CD4-positive, alpha-beta T cell (primary cell): ENCODE results near the gene RANGAP1. TPM values are rescaled to one million over a fixed set of nuclear protein-coding genes. Genes with fewer than 3 reads are reported as not detected.

Experiments used
- ATAC-seq: fragments of 200-7000 bp; cut with Tn5 transposase; one replicate; pipeline ENCODE4 v1.10.0; 2022; ENCODE audit warnings: mild to moderate bottlenecking; ENCODE audit not compliant: poor library complexity
- CTCF ChIA-PET: fragments of 350-600 bp; sonication (Branson Sonifier 250); formaldehyde crosslinking; loops from one replicate; lab custom pipeline; 2021; ENCODE audit warnings: antibody characterized with exemption, inconsistent platforms; lab: Charles Lee
- POLR2A ChIA-PET: fragments of 350-600 bp; sonication (Branson Sonifier 250); formaldehyde crosslinking; loops from one replicate; lab custom pipeline; 2021; ENCODE audit warnings: antibody characterized with exemption, inconsistent platforms; lab: Charles Lee
- DNase-seq, 14 experiments: peaks; one replicate each; pipeline ENCODE4 v3.0.0-alpha.2; 2013 to 2020; ENCODE audit warnings: mixed read lengths in 2 of 14
- H3K27ac ChIP-seq, 2 donors: one replicate each; pipeline versions ENCODE4 v1.5.1 to v1.7.0; 2013; ENCODE audit warnings: low read length in 2 of 2, low read depth in 1 of 2, mild to moderate bottlenecking in 1 of 2
- H3K27me3 ChIP-seq, 2 experiments: 1 replicate in 1 of 2; 2 replicates in 1 of 2; pipeline versions ENCODE4 v1.6.1 to v1.7.0; 2013; ENCODE audit warnings: low read length in 2 of 2, control low read depth in 1 of 2, mild to moderate bottlenecking in 1 of 2, moderate library complexity in 1 of 2; ENCODE audit not compliant: insufficient read depth in 2 of 2, control insufficient read depth in 1 of 2
- H3K36me3 ChIP-seq: one replicate; pipeline ENCODE4 v1.6.1; 2013; ENCODE audit warnings: low read length, control low read depth; ENCODE audit not compliant: insufficient read depth
- H3K4me1 ChIP-seq: one replicate; pipeline ENCODE4 v1.6.1; 2013; ENCODE audit warnings: low read length, control low read depth; ENCODE audit not compliant: insufficient read depth
- H3K4me3 ChIP-seq: one replicate; pipeline ENCODE4 v1.5.1; 2013; ENCODE audit warnings: mild to moderate bottlenecking, low read length, moderate library complexity
- H3K9me3 ChIP-seq, 2 experiments: 1 replicate in 1 of 2; 2 replicates in 1 of 2; pipeline versions ENCODE4 v1.6.1 to v1.7.0; 2013; ENCODE audit warnings: low read length in 2 of 2, mild to moderate bottlenecking in 2 of 2, control low read depth in 1 of 2, moderate library complexity in 1 of 2; ENCODE audit not compliant: control insufficient read depth in 1 of 2, insufficient read depth in 1 of 2
- H3K27ac Mint-ChIP-seq: one replicate; pipeline ENCODE4 v1.8.0; 2020; ENCODE audit warnings: mixed read lengths
- H3K27me3 Mint-ChIP-seq: one replicate; pipeline ENCODE4 v1.8.0; 2021; ENCODE audit warnings: mixed read lengths
- H3K36me3 Mint-ChIP-seq: one replicate; pipeline ENCODE4 v1.8.0; 2021; ENCODE audit warnings: low read depth, mixed read lengths
- H3K4me1 Mint-ChIP-seq: one replicate; pipeline ENCODE4 v1.8.0; 2021; ENCODE audit warnings: low read depth, mixed read lengths
- H3K4me3 Mint-ChIP-seq: one replicate; pipeline ENCODE4 v1.8.0; 2020; ENCODE audit warnings: mild to moderate bottlenecking, mixed read lengths
- H3K9me3 Mint-ChIP-seq: one replicate; pipeline ENCODE4 v1.8.0; 2020; ENCODE audit warnings: mixed read lengths
- intact Hi-C, 2 experiments: fragments of 100-400 bp; cut with DNase I in 1 of 2; cut with micrococcal nuclease in 1 of 2; formaldehyde crosslinking; loops; one replicate each; pipeline versions ENCODE4 v1.15.1 to v1.9.0; 2023 to 2025; cut with DNase I, micrococcal nuclease
- total RNA-seq, 174 experiments: library from RNA in 2 of 174; stranded (reverse) in 2 of 174; gene quantifications; one replicate each; pipeline ENCODE4 v1.2.3 and lab custom pipeline; 2021 to 2026
- TF ChIP-seq, protein P1 (sequence below): fragments of 200-600 bp; IDR thresholded peaks from one replicate; pipeline ENCODE4 v1.8.0; 2022; ENCODE audit warnings: antibody characterized with exemption, mild to moderate bottlenecking

Gene RANGAP1
- total RNA-seq, 2 experiments from 2014 or later = 163 to 172 TPM

DNA sequence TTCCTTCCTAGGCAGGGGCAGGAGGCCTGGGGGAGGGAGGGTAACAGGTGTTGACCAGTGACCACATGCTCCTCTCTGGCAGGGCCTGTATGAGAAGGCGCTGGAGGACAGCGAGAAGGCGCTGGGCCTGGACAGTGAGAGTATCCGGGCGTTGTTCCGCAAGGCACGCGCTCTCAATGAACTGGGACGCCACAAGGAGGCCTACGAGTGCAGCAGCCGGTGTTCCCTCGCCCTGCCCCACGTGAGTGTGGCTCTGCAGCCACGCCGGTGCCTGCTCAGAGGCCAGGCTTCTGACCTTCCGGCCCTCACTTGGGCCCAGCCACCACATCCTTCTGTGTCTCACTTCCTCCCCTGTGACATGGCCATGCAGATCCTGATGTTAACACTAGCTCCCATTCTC, 41.1 kb upstream of the RANGAP1 start:
- ChIA-PET CTCF (no interaction called here), POLR2A (interaction anchor here (0.7 kb wide), 1 partner anchor 10 kb away, joined by 4 read pairs; no protein-coding TSS in a partner anchor)
- Mint-ChIP-seq H3K9me3 (no peaks in the 10 kb centered on the region), H3K27me3 (no peaks in the 10 kb centered on the region), H3K27ac (no peak overlapping the region), H3K36me3 (peaks cover 86% of the 10 kb centered on the region), H3K4me3 (no peak overlapping the region), H3K4me1 (no peaks in the 10 kb centered on the region)
- intact Hi-C loops = no loop called here
- no peak overlapping the region for H3K27ac ChIP-seq
- no peaks in the 10 kb centered on the region for H3K27me3 ChIP-seq
- H3K9me3 ChIP-seq = no peaks in the 10 kb centered on the region
- peaks cover 82% of the 10 kb centered on the region for H3K36me3 ChIP-seq
- DNase-seq (no peak), ATAC-seq (no peak)
- H3K4me3 ChIP-seq = no peak overlapping the region
- TF ChIP-seq, protein P1, sequence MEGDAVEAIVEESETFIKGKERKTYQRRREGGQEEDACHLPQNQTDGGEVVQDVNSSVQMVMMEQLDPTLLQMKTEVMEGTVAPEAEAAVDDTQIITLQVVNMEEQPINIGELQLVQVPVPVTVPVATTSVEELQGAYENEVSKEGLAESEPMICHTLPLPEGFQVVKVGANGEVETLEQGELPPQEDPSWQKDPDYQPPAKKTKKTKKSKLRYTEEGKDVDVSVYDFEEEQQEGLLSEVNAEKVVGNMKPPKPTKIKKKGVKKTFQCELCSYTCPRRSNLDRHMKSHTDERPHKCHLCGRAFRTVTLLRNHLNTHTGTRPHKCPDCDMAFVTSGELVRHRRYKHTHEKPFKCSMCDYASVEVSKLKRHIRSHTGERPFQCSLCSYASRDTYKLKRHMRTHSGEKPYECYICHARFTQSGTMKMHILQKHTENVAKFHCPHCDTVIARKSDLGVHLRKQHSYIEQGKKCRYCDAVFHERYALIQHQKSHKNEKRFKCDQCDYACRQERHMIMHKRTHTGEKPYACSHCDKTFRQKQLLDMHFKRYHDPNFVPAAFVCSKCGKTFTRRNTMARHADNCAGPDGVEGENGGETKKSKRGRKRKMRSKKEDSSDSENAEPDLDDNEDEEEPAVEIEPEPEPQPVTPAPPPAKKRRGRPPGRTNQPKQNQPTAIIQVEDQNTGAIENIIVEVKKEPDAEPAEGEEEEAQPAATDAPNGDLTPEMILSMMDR = no peak
- H3K4me1 ChIP-seq = no peaks in the 10 kb centered on the region

DNA sequence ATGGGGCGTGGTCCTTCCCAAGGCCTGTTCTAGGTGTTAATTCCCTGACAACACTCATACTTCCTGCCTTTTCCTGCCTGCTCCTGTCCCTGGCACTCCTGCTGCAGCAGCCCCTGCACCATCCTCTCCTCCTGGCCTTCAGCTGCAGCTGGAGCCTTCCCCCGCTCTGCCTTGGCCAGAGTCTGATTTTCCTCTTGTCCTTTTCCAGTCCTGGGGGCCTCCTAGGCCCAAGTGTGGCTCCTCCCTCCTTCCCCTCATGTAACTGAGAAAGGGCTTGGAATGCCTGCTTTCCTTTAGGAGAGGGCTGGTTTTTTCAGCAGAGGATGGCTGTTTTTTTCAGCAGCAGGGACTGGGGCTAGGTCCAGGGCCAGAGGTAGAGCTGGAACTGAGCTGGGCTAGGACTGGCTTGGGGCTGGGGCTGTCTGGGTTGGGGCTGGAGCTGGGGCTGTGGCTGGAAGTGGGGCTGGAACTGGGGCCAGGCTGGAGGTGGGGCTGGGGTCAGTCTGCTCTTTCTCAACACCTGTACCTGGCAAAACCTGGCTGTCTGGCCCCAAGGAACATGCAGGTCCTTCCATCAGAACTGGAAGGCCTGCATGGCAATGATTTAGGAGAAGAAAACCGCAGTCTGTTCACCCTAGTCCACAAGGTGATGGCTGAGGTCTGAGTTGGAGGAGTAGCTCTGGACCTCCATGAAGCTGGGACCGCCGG, 39.0 kb upstream of the RANGAP1 start:
- Mint-ChIP-seq H3K4me1 (no peaks in the 10 kb centered on the region), H3K27me3 (no peaks in the 10 kb centered on the region), H3K36me3 (peaks cover 89% of the 10 kb centered on the region), H3K4me3 (no peak overlapping the region), H3K9me3 (no peaks in the 10 kb centered on the region), H3K27ac (no peak overlapping the region)
- DNase-seq (no peak), ATAC-seq (no peak)
- intact Hi-C loops = no loop called here
- no peak overlapping the region for H3K27ac ChIP-seq
- ChIA-PET CTCF (no interaction called here), POLR2A (no interaction called here)
- TF ChIP-seq, protein P1 = no peak
- no peaks in the 10 kb centered on the region for H3K4me1 ChIP-seq
- H3K36me3 ChIP-seq = peaks cover 79% of the 10 kb centered on the region
- H3K9me3 ChIP-seq = no peaks in the 10 kb centered on the region
- no peaks in the 10 kb centered on the region for H3K27me3 ChIP-seq
- no peak overlapping the region for H3K4me3 ChIP-seq

DNA sequence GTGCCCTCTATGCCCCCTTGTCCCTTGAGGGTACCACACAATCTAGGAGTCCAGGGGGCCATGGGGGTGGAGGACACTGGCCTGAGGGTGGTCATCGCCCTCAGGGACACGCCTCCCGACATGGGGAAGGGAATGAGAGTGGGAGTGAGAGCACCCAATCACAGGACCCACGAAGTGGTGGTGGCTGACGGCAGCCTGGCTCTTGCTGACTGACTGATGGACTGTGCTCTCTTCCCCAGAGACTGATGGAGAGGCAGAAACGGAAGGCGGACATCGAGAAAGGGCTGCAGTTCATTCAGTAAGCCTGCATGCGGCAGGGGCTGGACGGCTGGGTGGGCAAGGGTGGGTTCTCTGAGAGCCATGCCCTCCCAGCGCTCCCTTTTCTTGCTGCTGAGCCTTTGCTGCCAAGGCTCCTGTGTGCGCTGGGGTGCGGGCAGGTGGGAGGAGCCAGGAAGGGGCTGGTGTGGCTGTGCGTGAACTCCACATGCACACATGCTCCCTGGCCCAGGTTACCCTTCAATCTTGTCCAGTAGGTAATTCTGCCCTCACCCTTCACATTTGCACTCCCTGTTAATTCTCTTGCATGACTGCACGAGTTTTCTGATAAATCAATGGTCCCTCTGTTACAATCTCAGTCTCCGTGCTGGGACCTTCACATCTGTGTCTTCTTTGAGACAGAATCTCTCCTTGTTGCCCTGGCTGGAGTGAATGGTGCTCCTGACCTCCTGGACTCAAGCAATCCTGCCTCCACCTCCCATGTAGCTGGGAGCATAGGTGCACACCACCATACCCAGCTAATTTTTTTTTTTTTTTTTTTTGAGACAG, 34.6 kb upstream of the RANGAP1 start:
- ATAC-seq (no peak), DNase-seq (no peak)
- no peaks in the 10 kb centered on the region for H3K27me3 ChIP-seq
- H3K27me3 Mint-ChIP-seq = no peaks in the 10 kb centered on the region
- no peak overlapping the region for H3K27ac ChIP-seq
- no peak overlapping the region for H3K27ac Mint-ChIP-seq
- H3K4me1 Mint-ChIP-seq = no peaks in the 10 kb centered on the region
- POLR2A ChIA-PET = no interaction called here
- H3K4me1 ChIP-seq = no peaks in the 10 kb centered on the region
- TF ChIP-seq, protein P1 = no peak
- CTCF ChIA-PET = no interaction called here
- no peaks in the 10 kb centered on the region for H3K9me3 ChIP-seq
- H3K36me3 ChIP-seq = peaks cover 45% of the 10 kb centered on the region
- no peaks in the 10 kb centered on the region for H3K9me3 Mint-ChIP-seq
- no peak overlapping the region for H3K4me3 Mint-ChIP-seq
- intact Hi-C loops = no loop called here
- H3K4me3 ChIP-seq = no peak overlapping the region
- H3K36me3 Mint-ChIP-seq = peaks cover 58% of the 10 kb centered on the region
